ENCODE measurements around the gene HOXC13.
A peak's percentile ranks its signal among the peaks of the same experiment; 100 is the strongest.

Gene HOXC13

GRCh38 chr12:53951577-53952334, 13.1 kb downstream of the HOXC13 start:
- H4K12ac ChIP-seq (ENCODE audit: low read depth, low read length) = no peak overlapping the region
- H3K4ac ChIP-seq (ENCODE audit: low read depth, low read length) = no peak overlapping the region
- no peaks in the 10 kb centered on the region for H3K36me3 ChIP-seq (ENCODE audit: control insufficient read depth in 1 of 2, insufficient read depth in 2 of 2, low read length in 2 of 2)
- H3K4me1 ChIP-seq (ENCODE audit: control insufficient read depth in 1 of 2, insufficient read depth in 2 of 2, low read length in 2 of 2) = peaks cover 19 to 24% of the 10 kb centered on the region in 2 experiments
- H3K27me3 ChIP-seq (ENCODE audit: insufficient read depth, low read length) = peaks cover 74% of the 10 kb centered on the region
- H2BK12ac ChIP-seq (ENCODE audit: low read length) = no peak overlapping the region
- no peak overlapping the region for H3K27ac ChIP-seq (ENCODE audit: low read depth, low read length)
- H3K14ac ChIP-seq (ENCODE audit: low read length) = no peak overlapping the region
- no peak overlapping the region for H3K23ac ChIP-seq (ENCODE audit: low read length)
- H3K4me3 ChIP-seq (ENCODE audit: low read depth, low read length) = no peak overlapping the region
- no peak for DNase-seq
- H3K9ac ChIP-seq (ENCODE audit: low read length) = no peak overlapping the region
- no peak overlapping the region for H2AK5ac ChIP-seq (ENCODE audit: low read length)
- no peaks in the 10 kb centered on the region for H3K79me2 ChIP-seq (ENCODE audit: control insufficient read depth, insufficient read depth, low read length, poor library complexity)
- H3K79me1 ChIP-seq (ENCODE audit: low read length) = no peaks in the 10 kb centered on the region
- no CpG with 5 or more reads among the region's 47 CpGs for WGBS (ENCODE audit: extremely low coverage, insufficient coverage, insufficient read length)
- H3K4me2 ChIP-seq (ENCODE audit: low read length) = peak overlapping the region; percentile 7
- H3K9me3 ChIP-seq (ENCODE audit: insufficient read depth, low read depth, low read length) = peaks cover 18% of the 10 kb centered on the region
- H2BK120ac ChIP-seq (ENCODE audit: insufficient read depth, low read length, poor library complexity) = no peak overlapping the region
- no peak overlapping the region for H2AFZ ChIP-seq (ENCODE audit: insufficient read depth, low read length, poor library complexity)
- H4K8ac ChIP-seq (ENCODE audit: low read depth, low read length) = no peak overlapping the region
- H4K91ac ChIP-seq (ENCODE audit: low read depth, low read length) = no peak overlapping the region
- no peak overlapping the region for H2BK5ac ChIP-seq (ENCODE audit: low read depth, low read length, poor library complexity)
- no peak overlapping the region for H3K18ac ChIP-seq (ENCODE audit: low read length)

- Histone ChIP-seq H4K8ac (ENCODE audit: low read depth, low read length) (no peak overlapping the region), H4K12ac (ENCODE audit: low read depth, low read length) (no peak overlapping the region), H3K4ac (ENCODE audit: low read depth, low read length) (no peak overlapping the region), H2BK5ac (ENCODE audit: low read depth, low read length, poor library complexity) (no peak overlapping the region), H3K36me3 (ENCODE audit: control insufficient read depth in 1 of 2, insufficient read depth in 2 of 2, low read length in 2 of 2) (no peaks in the 10 kb centered on the region), H3K79me1 (ENCODE audit: low read length) (no peaks in the 10 kb centered on the region), H3K79me2 (ENCODE audit: control insufficient read depth, insufficient read depth, low read length, poor library complexity) (no peaks in the 10 kb centered on the region), H2BK12ac (ENCODE audit: low read length) (no peak overlapping the region), H3K9me3 (ENCODE audit: insufficient read depth, low read depth, low read length) (peaks cover 21% of the 10 kb centered on the region), H2AK5ac (ENCODE audit: low read length) (no peak overlapping the region), H2BK120ac (ENCODE audit: insufficient read depth, low read length, poor library complexity) (no peak overlapping the region), H3K27me3 (ENCODE audit: insufficient read depth, low read length) (peaks cover 79% of the 10 kb centered on the region), H3K4me2 (ENCODE audit: low read length) (peak overlapping the region; percentile 7), H4K91ac (ENCODE audit: low read depth, low read length) (no peak overlapping the region), H3K23ac (ENCODE audit: low read length) (no peak overlapping the region), H3K18ac (ENCODE audit: low read length) (no peak overlapping the region), H3K27ac (ENCODE audit: low read depth, low read length) (no peak overlapping the region), H3K4me1 (ENCODE audit: control insufficient read depth in 1 of 2, insufficient read depth in 2 of 2, low read length in 2 of 2) (peaks cover 19 to 24% of the 10 kb centered on the region in 2 experiments), H3K9ac (ENCODE audit: low read length) (no peak overlapping the region), H3K14ac (ENCODE audit: low read length) (no peak overlapping the region), H2AFZ (ENCODE audit: insufficient read depth, low read length, poor library complexity) (no peak overlapping the region), H3K4me3 (ENCODE audit: low read depth, low read length) (no peak overlapping the region)
- no peak for DNase-seq
- no CpG with 5 or more reads among the region's 13 CpGs for WGBS (ENCODE audit: extremely low coverage, insufficient coverage, insufficient read length)
Observed at GRCh38 chr12:53952335-53952694, 13.7 kb downstream of the HOXC13 start.

GRCh38 chr12:53952871-53953734, 14.5 kb downstream of the HOXC13 start:
- peaks cover 84% of the 10 kb centered on the region for H3K27me3 ChIP-seq (ENCODE audit: insufficient read depth, low read length)
- no peak overlapping the region for H3K27ac ChIP-seq (ENCODE audit: low read depth, low read length)
- no peak overlapping the region for H3K23ac ChIP-seq (ENCODE audit: low read length)
- H3K4ac ChIP-seq (ENCODE audit: low read depth, low read length) = no peak overlapping the region
- no peak overlapping the region for H3K9ac ChIP-seq (ENCODE audit: low read length)
- H2AFZ ChIP-seq (ENCODE audit: insufficient read depth, low read length, poor library complexity) = no peak overlapping the region
- H3K4me1 ChIP-seq (ENCODE audit: control insufficient read depth in 1 of 2, insufficient read depth in 2 of 2, low read length in 2 of 2) = peaks cover 19 to 24% of the 10 kb centered on the region in 2 experiments
- H3K36me3 ChIP-seq (ENCODE audit: control insufficient read depth in 1 of 2, insufficient read depth in 2 of 2, low read length in 2 of 2) = no peaks in the 10 kb centered on the region
- H3K79me2 ChIP-seq (ENCODE audit: control insufficient read depth, insufficient read depth, low read length, poor library complexity) = no peaks in the 10 kb centered on the region
- no peak overlapping the region for H3K4me2 ChIP-seq (ENCODE audit: low read length)
- no peak overlapping the region for H4K12ac ChIP-seq (ENCODE audit: low read depth, low read length)
- no peak overlapping the region for H4K91ac ChIP-seq (ENCODE audit: low read depth, low read length)
- WGBS (ENCODE audit: extremely low coverage, insufficient coverage, insufficient read length) = no CpG with 5 or more reads among the region's 38 CpGs
- peaks cover 21% of the 10 kb centered on the region for H3K9me3 ChIP-seq (ENCODE audit: insufficient read depth, low read depth, low read length)
- H3K18ac ChIP-seq (ENCODE audit: low read length) = no peak overlapping the region
- H4K8ac ChIP-seq (ENCODE audit: low read depth, low read length) = no peak overlapping the region
- no peaks in the 10 kb centered on the region for H3K79me1 ChIP-seq (ENCODE audit: low read length)
- peak; percentile 93 to 96 for DNase-seq
- H3K4me3 ChIP-seq (ENCODE audit: low read depth, low read length) = no peak overlapping the region
- no peak overlapping the region for H2AK5ac ChIP-seq (ENCODE audit: low read length)
- H3K14ac ChIP-seq (ENCODE audit: low read length) = no peak overlapping the region
- H2BK5ac ChIP-seq (ENCODE audit: low read depth, low read length, poor library complexity) = no peak overlapping the region
- no peak overlapping the region for H2BK120ac ChIP-seq (ENCODE audit: insufficient read depth, low read length, poor library complexity)
- H2BK12ac ChIP-seq (ENCODE audit: low read length) = no peak overlapping the region

GRCh38 chr12:53953831-53954693, 15.4 kb downstream of the HOXC13 start:
- Histone ChIP-seq H2BK5ac (ENCODE audit: low read depth, low read length, poor library complexity) (no peak overlapping the region), H4K91ac (ENCODE audit: low read depth, low read length) (no peak overlapping the region), H2BK12ac (ENCODE audit: low read length) (no peak overlapping the region), H2AFZ (ENCODE audit: insufficient read depth, low read length, poor library complexity) (no peak overlapping the region), H3K79me1 (ENCODE audit: low read length) (no peaks in the 10 kb centered on the region), H3K4ac (ENCODE audit: low read depth, low read length) (no peak overlapping the region), H3K9me3 (ENCODE audit: insufficient read depth, low read depth, low read length) (peaks cover 21% of the 10 kb centered on the region), H4K12ac (ENCODE audit: low read depth, low read length) (no peak overlapping the region), H3K79me2 (ENCODE audit: control insufficient read depth, insufficient read depth, low read length, poor library complexity) (no peaks in the 10 kb centered on the region), H3K18ac (ENCODE audit: low read length) (no peak overlapping the region), H3K27ac (ENCODE audit: low read depth, low read length) (no peak overlapping the region), H2AK5ac (ENCODE audit: low read length) (no peak overlapping the region), H4K8ac (ENCODE audit: low read depth, low read length) (no peak overlapping the region), H3K9ac (ENCODE audit: low read length) (no peak overlapping the region), H3K4me3 (ENCODE audit: low read depth, low read length) (no peak overlapping the region), H3K4me1 (ENCODE audit: control insufficient read depth in 1 of 2, insufficient read depth in 2 of 2, low read length in 2 of 2) (peaks cover 19 to 24% of the 10 kb centered on the region in 2 experiments), H3K36me3 (ENCODE audit: control insufficient read depth in 1 of 2, insufficient read depth in 2 of 2, low read length in 2 of 2) (no peaks in the 10 kb centered on the region), H3K14ac (ENCODE audit: low read length) (no peak overlapping the region), H2BK120ac (ENCODE audit: insufficient read depth, low read length, poor library complexity) (no peak overlapping the region), H3K4me2 (ENCODE audit: low read length) (no peak overlapping the region), H3K27me3 (ENCODE audit: insufficient read depth, low read length) (peaks cover 89% of the 10 kb centered on the region), H3K23ac (ENCODE audit: low read length) (no peak overlapping the region)
- no peak for DNase-seq
- no CpG with 5 or more reads among the region's 19 CpGs for WGBS (ENCODE audit: extremely low coverage, insufficient coverage, insufficient read length)
